Fibroblast of lung (primary cell): Measurements from ENCODE around the gene CFAP221. TPM values are rescaled to one million over a fixed set of nuclear protein-coding genes. Genes with fewer than 3 reads are reported as not detected.

Experiments used
- DNase-seq, 2 donors: peaks; one replicate each; pipeline versions ENCODE4 v3.0.0 to v3.0.0-alpha.2; 2010; ENCODE audit warnings: low read depth in 2 of 2
- H2AFZ ChIP-seq: 2 replicates; pipeline ENCODE4 v1.5.1; 2012; ENCODE audit warnings: low read length, control low read depth, inconsistent platforms
- H3K27ac ChIP-seq: 2 replicates; pipeline ENCODE4 v1.5.1; 2011; ENCODE audit warnings: low read length, control low read depth; ENCODE audit not compliant: insufficient read depth
- H3K27me3 ChIP-seq: 2 replicates; pipeline ENCODE4 v1.5.1; 2011; ENCODE audit warnings: mild to moderate bottlenecking, low read length; ENCODE audit not compliant: control insufficient read depth, insufficient read depth
- H3K36me3 ChIP-seq: 2 replicates; pipeline ENCODE4 v1.5.1; 2011; ENCODE audit warnings: low read length; ENCODE audit not compliant: control insufficient read depth, insufficient read depth
- H3K4me1 ChIP-seq: 2 replicates; pipeline ENCODE4 v1.5.1; 2011; ENCODE audit warnings: low read length; ENCODE audit not compliant: control insufficient read depth, insufficient read depth; ENCODE audit errors: extremely low read depth
- H3K4me2 ChIP-seq: 2 replicates; pipeline ENCODE4 v1.5.1; 2011; ENCODE audit warnings: low read length, control low read depth; ENCODE audit not compliant: insufficient read depth; ENCODE audit errors: extremely low read depth
- H3K4me3 ChIP-seq, 4 experiments: fragments of 200-600 bp in 1 of 4; sonication (generic) in 1 of 4; replicated peaks in 1 of 4; 2 replicates each; pipeline ENCODE4 v1.5.1; 2011 to 2016; ENCODE audit warnings: low read length in 4 of 4, low read depth in 3 of 4, mild to moderate bottlenecking in 3 of 4, control low read depth in 2 of 4, inconsistent platforms in 1 of 4, mixed read lengths in 1 of 4; ENCODE audit not compliant: insufficient read depth in 1 of 4; ENCODE audit errors: control extremely low read depth in 1 of 4
- H3K79me2 ChIP-seq: 2 replicates; pipeline ENCODE4 v1.5.1; 2012; ENCODE audit warnings: mild to moderate bottlenecking, low read length, inconsistent platforms; ENCODE audit not compliant: control insufficient read depth, insufficient read depth
- H3K9ac ChIP-seq: 2 replicates; pipeline ENCODE4 v1.5.1; 2011; ENCODE audit warnings: mild to moderate bottlenecking, low read length, control low read depth; ENCODE audit not compliant: insufficient read depth
- H3K9me3 ChIP-seq: 2 replicates; pipeline ENCODE4 v1.5.1; 2012; ENCODE audit warnings: low read depth, low read length; ENCODE audit not compliant: control insufficient read depth, insufficient read depth
- H4K20me1 ChIP-seq: 2 replicates; pipeline ENCODE4 v1.5.1; 2011; ENCODE audit warnings: low read length; ENCODE audit not compliant: control insufficient read depth, insufficient read depth; ENCODE audit errors: extremely low read depth
- CTCF ChIP-seq, 2 donors: IDR thresholded peaks in 1 of 2; conservative IDR thresholded peaks in 1 of 2; 1 replicate in 1 of 2; 2 replicates in 1 of 2; pipeline ENCODE4 v1.5.1; 2011 to 2012; ENCODE audit warnings: low read length in 2 of 2, control low read depth in 1 of 2, inconsistent platforms in 1 of 2, low read depth in 1 of 2, mild to moderate bottlenecking in 1 of 2
- EZH2 ChIP-seq: IDR thresholded peaks from 2 replicates; pipeline ENCODE4 v1.5.1; 2012; ENCODE audit warnings: low read length, control low read depth, mild to moderate bottlenecking; ENCODE audit errors: missing control alignments
- polyA plus RNA-seq, 2 donors: library from polyadenylated mRNA; depleted of rRNA in 1 of 2; stranded (reverse) in 1 of 2; unstranded in 1 of 2; fragments of >200 nt; gene quantifications; 2 replicates each; pipeline ENCODE4 v1.2.1, GENCODE V29; 2011 to 2012; ENCODE audit warnings: missing spikeins in 1 of 2
- total RNA-seq: library from RNA; depleted of rRNA; stranded (reverse); fragments of >200 nt; gene quantifications from 2 replicates; pipeline ENCODE4 v1.2.1, GENCODE V29; 2014

The CFAP221 gene
- total and polyA plus RNA-seq, 2 donors (not counting 1 experiment from before 2014, with no cell fraction given) = 0.07 TPM; not detected in 1

GRCh38 chr2:119691651-119692245 is 147.5 kb downstream of the CFAP221 start:
- no peak overlapping the region for H3K9ac ChIP-seq
- H4K20me1 ChIP-seq = no peaks in the 10 kb centered on the region
- no peak overlapping the region for H2AFZ ChIP-seq
- no peaks in the 10 kb centered on the region for H3K27me3 ChIP-seq
- H3K36me3 ChIP-seq = no peaks in the 10 kb centered on the region
- H3K27ac ChIP-seq = no peak overlapping the region
- H3K4me3 ChIP-seq = no peak overlapping the region
- DNase-seq = no peak
- peaks cover 9% of the 10 kb centered on the region for H3K4me1 ChIP-seq
- H3K79me2 ChIP-seq = no peaks in the 10 kb centered on the region
- no peaks in the 10 kb centered on the region for H3K9me3 ChIP-seq
- no peak for TF ChIP-seq EZH2
- no peak for TF ChIP-seq CTCF (conservative IDR thresholded peaks at IDR 0.05 in 1 of 2, IDR thresholded peaks at IDR 0.05 in 1 of 2; ENCODE audit: low read depth in 1 of 2, low read length in 2 of 2)
- H3K4me2 ChIP-seq = no peak overlapping the region

- no peaks in the 10 kb centered on the region for H3K36me3 ChIP-seq
- H3K79me2 ChIP-seq = no peaks in the 10 kb centered on the region
- no peaks in the 10 kb centered on the region for H3K9me3 ChIP-seq
- no peak overlapping the region for H3K27ac ChIP-seq
- H3K9ac ChIP-seq = no peak overlapping the region
- no peak for DNase-seq
- no peak overlapping the region for H2AFZ ChIP-seq
- H3K4me1 ChIP-seq = peaks cover 9% of the 10 kb centered on the region
- TF ChIP-seq CTCF (conservative IDR thresholded peaks at IDR 0.05 in 1 of 2, IDR thresholded peaks at IDR 0.05 in 1 of 2; ENCODE audit: low read depth in 1 of 2, low read length in 2 of 2) (no peak), EZH2 (no peak)
- H4K20me1 ChIP-seq = no peaks in the 10 kb centered on the region
- H3K4me3 ChIP-seq = no peak overlapping the region
- no peak overlapping the region for H3K4me2 ChIP-seq
- no peaks in the 10 kb centered on the region for H3K27me3 ChIP-seq
These were observed 148.1 kb downstream of the CFAP221 start for GRCh38 chr2:119692310-119692709.

GRCh38 chr2:119692954-119693353 is 148.7 kb downstream of the CFAP221 start:
- no peak overlapping the region for H3K9ac ChIP-seq
- no peak for DNase-seq

More at GRCh38 chr2:119692954-119693353, 148.7 kb downstream of the CFAP221 start:
- Histone ChIP-seq H3K4me2 (no peak overlapping the region), H3K9me3 (no peaks in the 10 kb centered on the region), H3K36me3 (no peaks in the 10 kb centered on the region), H3K4me3 (no peak overlapping the region), H3K27ac (no peak overlapping the region), H3K27me3 (no peaks in the 10 kb centered on the region), H3K4me1 (peaks cover 9% of the 10 kb centered on the region), H4K20me1 (no peaks in the 10 kb centered on the region), H2AFZ (no peak overlapping the region), H3K79me2 (no peaks in the 10 kb centered on the region)
- TF ChIP-seq CTCF (conservative IDR thresholded peaks at IDR 0.05 in 1 of 2, IDR thresholded peaks at IDR 0.05 in 1 of 2; ENCODE audit: low read depth in 1 of 2, low read length in 2 of 2) (no peak), EZH2 (no peak)
